ENCODE measurements around the gene NSMF. TPM values are rescaled to one million over a fixed set of nuclear protein-coding genes. Genes with fewer than 3 reads are reported as not detected.

NSMF gene
- total and polyA plus RNA-seq, 2 donors (not counting 1 experiment from before 2014, with no cell fraction given): 28.7 to 59.4 TPM

GRCh38 chr9:137407590-137408300 lies 51.4 kb downstream of the NSMF start:
- 75% methylated on average over 28 of the region's 31 CpGs for WGBS (ENCODE audit: insufficient coverage)
- CTCF ChIA-PET: interaction anchor here (1.3 to 2.5 kb wide), 2 partner anchors 15 to 106 kb away, joined by 3 to 7 read pairs; partner anchors contain the start of genes EXD3 and NRARP
- Histone ChIP-seq H3K9ac (ENCODE audit: low read length) (no peak overlapping the region), H3K4me3 (ENCODE audit: control extremely low read depth in 1 of 5, extremely low read depth in 1 of 5, insufficient read depth in 1 of 5, low read depth in 2 of 5, low read length in 4 of 5) (no peak overlapping the region), H3K4me2 (replicated peaks; ENCODE audit: low read depth, low read length, poor library complexity, severe bottlenecking) (peak overlapping the region; percentile 77), H3K9me3 (ENCODE audit: control extremely low read depth in 1 of 3, control insufficient read depth in 2 of 3, insufficient read depth in 1 of 3, low read length in 2 of 3) (peaks cover 0 to 9% (median 0%) of the 10 kb centered on the region in 3 donors), H3K27me3 (replicated peaks in 1 of 4; ENCODE audit: control extremely low read depth in 1 of 4, control insufficient read depth in 3 of 4, insufficient read depth in 4 of 4, low read length in 3 of 4) (peaks cover 0 to 27% (median 10%) of the 10 kb centered on the region in 4 experiments), H3K27ac (ENCODE audit: low read length in 2 of 2) (no peak overlapping the region), H4K20me1 (ENCODE audit: control insufficient read depth, insufficient read depth, low read length, poor library complexity, severe bottlenecking) (peaks cover 47% of the 10 kb centered on the region), H3K4me1 (ENCODE audit: control insufficient read depth in 2 of 2, insufficient read depth in 2 of 2, low read length in 2 of 2) (peaks cover 18 to 27% of the 10 kb centered on the region in 2 donors), H3K79me2 (ENCODE audit: control insufficient read depth, insufficient read depth, low read length) (peaks cover 22% of the 10 kb centered on the region), H3K36me3 (replicated peaks in 1 of 2; ENCODE audit: control extremely low read depth in 1 of 2, control insufficient read depth in 1 of 2, extremely low read depth in 1 of 2, insufficient read depth in 2 of 2, low read length in 1 of 2) (no peaks in the 10 kb centered on the region), H2AFZ (ENCODE audit: insufficient read depth, low read depth, low read length, poor library complexity, severe bottlenecking) (no peak overlapping the region)
- Mint-ChIP-seq H3K4me3 (peak overlapping the region; percentile 49), H3K27ac (no peak overlapping the region), H3K27me3 (no peaks in the 10 kb centered on the region), H3K4me1 (peaks cover 13% of the 10 kb centered on the region), H3K9me3 (ENCODE audit: insufficient read depth) (no peaks in the 10 kb centered on the region)
- TF ChIP-seq CTCF (IDR thresholded peaks at IDR 0.05): no peak
- no peak for TF ChIP-seq EZH2 (IDR thresholded peaks at IDR 0.05; ENCODE audit: borderline replicate concordance, insufficient read depth, low read depth, low read length, poor library complexity, severe bottlenecking)
- intact Hi-C loops (cut with micrococcal nuclease): no loop called here
- POLR2A ChIA-PET: no interaction called here
- DNase-seq (no peak), ATAC-seq (ENCODE audit: low read depth) (no peak)

Measured in B cell (primary cell).